GM21515 (cell line): Measurements from ENCODE around the gene RNU1-3.
"Not testable (repeated sequence)": the region's sequence is repeated elsewhere in the genome, so short reads cannot be mapped to it uniquely, and the experiment has no call there.

Source experiments
- ATAC-seq: cut with Tn5 transposase; IDR thresholded peaks from one replicate; pipeline ENCODE4 v1.9.1; 2021; ENCODE audit not compliant: unreplicated experiment

Gene RNU1-3

GRCh38 chr1:16694308-16694702 is 27.6 kb upstream of the RNU1-3 start:
- ATAC-seq: not testable (repeated sequence)

GRCh38 chr1:16693449-16694307 is 26.9 kb upstream of the RNU1-3 start:
- ATAC-seq: not testable (repeated sequence)

DNA sequence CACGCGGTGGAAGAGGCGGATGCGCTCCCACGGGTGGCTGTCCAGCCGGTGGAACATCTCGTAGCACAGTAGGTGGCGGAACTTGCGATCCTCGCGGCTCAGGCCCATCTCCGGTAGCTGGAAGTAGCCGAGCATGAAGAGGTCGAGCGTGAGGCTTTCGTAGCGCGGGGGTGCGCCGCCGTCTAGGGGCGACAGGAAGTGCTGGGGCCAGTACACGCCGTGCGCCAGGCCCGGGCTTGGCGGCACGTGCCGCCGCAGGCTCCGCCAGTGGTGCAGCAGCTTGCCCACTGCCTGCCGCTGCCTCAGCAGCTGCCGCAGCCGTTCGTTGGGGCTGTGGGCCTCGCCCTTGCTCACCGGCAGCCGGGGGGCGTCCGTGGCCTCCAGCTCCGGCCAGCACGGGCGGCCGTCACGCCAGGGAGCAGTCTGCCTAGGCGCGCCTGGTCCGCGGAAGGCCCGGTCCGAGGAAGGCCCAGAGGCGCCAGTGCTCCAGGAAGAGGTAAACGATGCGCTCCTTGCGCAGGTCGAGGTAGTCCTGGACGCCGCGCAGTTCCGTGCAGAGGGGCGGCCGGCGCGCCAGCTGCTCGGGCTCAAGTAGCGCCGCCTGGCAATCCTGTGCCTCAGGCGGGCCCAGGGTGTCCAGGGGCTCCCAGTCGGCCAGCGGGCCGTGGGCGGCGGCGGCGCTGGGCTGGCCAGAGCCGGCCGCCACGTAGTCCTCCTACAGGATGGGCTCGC is 26.1 kb upstream of the RNU1-3 start:
- ATAC-seq: not testable (repeated sequence)

- not testable (repeated sequence) for ATAC-seq
Observed at GRCh38 chr1:16692283-16692682, 25.5 kb upstream of the RNU1-3 start.

DNA sequence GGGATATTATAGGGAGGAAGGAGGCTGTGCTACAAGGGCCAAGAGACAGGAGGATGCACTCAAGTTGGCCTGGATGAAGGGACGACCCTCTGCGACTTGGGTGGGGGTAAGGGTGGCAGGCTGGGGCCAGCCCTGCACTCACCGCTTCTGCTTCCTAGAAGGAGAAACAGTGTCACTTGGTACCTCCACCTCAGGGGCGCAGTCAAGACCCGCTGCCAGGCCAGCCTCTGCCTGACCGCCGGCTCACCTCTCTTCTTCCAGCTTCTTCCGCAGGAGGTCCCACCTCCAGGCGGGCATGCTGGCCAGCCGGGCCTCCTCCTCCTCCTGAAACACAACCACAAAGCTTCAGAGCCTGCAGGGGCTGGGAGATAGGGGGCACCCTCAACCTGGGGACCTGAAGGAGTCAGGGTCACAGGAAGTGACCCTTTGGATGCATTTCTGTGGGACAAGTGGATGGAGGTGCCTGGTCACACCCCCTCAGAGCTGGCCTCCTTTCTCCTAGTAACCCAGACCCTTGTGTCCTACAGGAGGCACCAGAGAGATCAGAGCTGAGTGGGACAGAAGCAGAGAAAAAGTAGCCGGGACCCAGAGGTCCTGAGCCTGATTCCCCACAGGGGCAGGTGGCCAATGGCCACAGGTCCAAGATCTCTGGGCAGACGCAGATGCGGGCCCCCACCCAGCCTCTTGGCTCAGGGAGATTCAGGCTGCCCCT is 24.4 kb upstream of the RNU1-3 start:
- not testable (repeated sequence) for ATAC-seq

GRCh38 chr1:16687132-16687800 is 20.5 kb upstream of the RNU1-3 start:
- not testable (repeated sequence) for ATAC-seq

DNA sequence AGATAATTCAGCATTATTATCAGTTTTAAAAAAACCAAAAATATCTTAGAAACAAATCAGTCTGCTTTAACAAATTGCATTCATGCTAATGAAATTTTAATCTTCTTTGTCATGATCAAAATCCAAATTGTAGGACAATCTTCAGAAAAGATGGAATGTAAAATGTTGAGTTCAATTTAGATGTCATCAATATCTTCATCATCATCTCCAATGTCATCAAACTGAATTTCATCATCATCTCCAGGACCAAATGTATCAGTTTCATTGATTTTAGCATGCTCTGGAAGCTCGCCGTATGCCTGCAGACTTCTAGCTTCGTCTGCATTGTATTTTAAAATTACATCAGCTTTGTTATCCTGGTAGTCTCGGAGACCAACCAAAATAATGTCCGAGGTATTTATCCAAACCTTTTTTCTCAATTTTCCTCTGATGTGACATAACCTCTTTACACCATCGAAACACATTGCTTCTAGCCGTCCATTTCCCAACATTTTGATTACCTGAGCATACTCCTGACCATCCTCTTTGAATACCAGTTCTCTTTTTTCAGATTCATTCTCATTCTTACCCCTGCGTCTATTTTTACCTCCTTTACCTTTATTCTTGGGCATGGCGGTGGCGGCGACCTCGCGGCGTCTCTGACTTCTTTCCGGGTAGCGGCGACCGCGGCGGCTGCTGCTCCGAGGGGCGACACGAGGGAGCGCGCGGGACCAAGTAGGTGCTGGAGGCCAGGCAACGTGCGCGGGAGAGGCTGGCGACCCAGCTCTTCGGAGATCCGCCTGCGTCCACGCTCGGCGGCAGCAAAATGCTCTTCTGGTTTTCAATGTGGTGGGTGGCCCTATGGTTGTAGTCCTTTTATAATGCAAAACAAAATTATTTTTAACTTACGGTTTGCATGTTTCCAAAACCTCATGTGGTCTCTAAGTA is 19.0 kb upstream of the RNU1-3 start:
- ATAC-seq: not testable (repeated sequence)

- not testable (repeated sequence) for ATAC-seq
Observed at GRCh38 chr1:16684738-16685337, 18.1 kb upstream of the RNU1-3 start.

GRCh38 chr1:16684152-16684551 is 17.4 kb upstream of the RNU1-3 start:
- not testable (repeated sequence) for ATAC-seq

GRCh38 chr1:16682803-16683202 is 16.1 kb upstream of the RNU1-3 start:
- ATAC-seq: not testable (repeated sequence)

DNA sequence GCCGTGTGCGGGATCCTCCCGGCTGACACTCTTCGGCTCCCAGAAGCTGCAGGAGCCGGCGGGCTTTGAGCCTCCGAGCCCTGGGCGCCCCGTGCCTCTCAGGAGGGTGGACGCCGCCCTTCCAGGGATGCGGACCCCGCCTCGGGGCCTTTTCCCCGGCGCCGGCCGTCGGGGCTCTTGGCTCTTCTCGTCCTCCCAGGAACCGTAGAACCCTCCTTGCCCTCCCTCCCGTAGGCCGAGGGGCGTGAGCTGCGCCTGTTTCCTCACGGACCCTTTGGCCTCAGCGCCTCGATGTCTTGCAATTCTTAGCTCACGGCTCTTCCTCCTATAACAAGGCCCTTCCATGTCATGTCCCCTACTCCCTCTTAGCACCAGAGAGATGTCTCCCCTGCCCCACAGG is 13.6 kb upstream of the RNU1-3 start:
- not testable (repeated sequence) for ATAC-seq

GRCh38 chr1:16677552-16678431 is 11.0 kb upstream of the RNU1-3 start:
- ATAC-seq: no peak

DNA sequence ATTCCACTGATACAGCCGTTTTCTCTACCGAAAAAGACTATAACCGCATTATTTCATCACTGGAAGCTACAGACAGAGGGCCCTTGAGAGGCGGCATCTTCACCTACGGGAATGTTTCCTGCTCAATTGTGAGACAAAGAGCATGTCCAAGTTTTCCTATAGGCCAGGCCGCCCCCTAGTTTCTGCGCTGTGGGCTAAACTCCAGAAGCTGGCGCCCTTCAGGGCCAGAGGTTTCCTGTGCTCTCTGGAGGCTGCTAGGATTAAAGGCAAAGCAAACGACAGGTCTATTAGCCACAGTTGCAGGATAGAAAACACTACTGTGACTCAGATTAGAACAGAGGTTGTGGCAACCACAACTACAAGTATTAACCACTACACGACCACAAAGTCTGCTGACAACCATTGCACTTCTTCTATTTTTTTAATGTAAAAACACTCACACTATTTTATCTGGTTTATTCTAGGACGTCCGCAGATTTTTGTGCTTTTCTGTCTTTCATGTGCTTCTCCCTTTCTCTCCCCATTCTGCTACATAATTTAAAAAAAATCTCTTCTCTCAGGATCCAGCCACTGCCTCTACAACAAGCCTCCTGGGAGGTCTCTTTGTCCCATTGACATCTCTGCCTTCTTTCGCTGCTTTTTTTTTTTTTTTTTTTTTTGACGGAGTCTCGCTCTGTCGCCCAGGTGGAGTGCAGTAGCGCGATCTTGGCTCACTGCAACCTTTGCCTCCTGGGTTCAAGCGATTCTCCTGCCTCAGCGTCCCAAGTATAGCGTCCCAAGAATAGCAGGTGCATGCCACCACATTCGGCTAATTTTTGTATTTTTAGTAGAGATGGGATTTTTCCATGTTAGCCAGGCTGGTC is 10.1 kb upstream of the RNU1-3 start:
- ATAC-seq: not testable (repeated sequence)

GRCh38 chr1:16675118-16675510 is 8.4 kb upstream of the RNU1-3 start:
- not testable (repeated sequence) for ATAC-seq

DNA sequence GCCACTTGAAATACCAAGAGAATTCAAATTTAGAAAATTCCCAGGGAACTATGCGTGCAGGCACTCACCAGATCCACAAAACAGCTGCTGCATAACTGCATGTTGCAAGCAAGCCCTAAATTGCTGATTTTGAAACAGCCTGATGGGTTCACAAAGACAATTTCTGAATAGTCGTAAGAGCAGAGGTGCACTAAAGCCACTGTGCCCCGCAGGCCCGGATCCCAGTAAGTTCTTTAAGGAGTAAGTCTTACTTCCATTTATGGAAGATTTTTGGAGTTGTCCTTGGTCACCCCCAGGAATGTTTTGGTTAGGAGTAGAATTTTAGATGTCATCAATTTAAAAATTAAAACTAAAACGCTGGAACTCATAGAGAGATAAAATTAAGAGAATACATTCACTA is 7.2 kb upstream of the RNU1-3 start:
- ATAC-seq: not testable (repeated sequence)

DNA sequence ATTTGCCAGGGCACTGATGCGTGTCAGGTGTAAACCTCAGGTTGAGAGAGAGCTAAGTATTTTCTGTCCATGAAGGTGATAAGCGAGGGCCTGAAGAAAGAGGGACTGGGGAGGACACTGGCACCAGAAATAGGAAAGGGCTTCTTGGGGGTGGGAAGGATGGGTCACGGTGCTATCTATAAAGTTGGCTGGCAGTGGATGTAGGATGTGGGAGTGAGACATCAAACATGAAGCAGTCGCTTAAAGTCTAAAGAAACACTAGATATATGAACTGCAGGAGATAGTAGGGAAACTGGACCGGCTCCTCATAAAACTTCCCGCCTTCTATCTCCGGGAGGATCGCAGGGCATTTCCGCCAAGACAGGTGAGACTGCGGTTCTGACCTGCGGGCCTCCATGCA is 912 bp downstream of the RNU1-3 start:
- ATAC-seq: not testable (repeated sequence)

DNA sequence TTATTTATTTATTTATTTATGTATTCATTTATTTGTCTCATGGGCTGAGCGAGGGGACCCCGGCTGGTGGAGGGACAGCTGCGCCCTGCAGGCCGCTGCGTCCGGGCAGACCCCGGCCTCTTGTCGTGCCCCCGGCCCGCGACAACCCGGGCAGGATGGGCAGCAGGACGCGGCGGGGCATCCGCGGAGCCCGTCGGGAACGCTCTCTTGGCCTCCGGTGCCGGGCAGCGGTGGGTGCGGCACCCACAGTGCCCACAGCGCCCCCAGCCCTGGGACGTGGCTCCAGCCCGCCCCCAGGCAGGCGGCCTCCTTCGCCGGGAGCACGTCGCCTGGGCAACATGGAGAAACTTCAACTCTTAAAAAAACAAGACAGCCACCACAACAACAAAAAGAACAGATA is 8.5 kb downstream of the RNU1-3 start:
- ATAC-seq: not testable (repeated sequence)
